ENCODE results near the gene MIAT. TPM values are rescaled to one million over a fixed set of nuclear protein-coding genes. Genes with fewer than 3 reads are reported as not detected.

MIAT gene
- total and polyA plus RNA-seq, 2 of the 8 experiments (the other 6 are each of a cell fraction or from before 2014, with no cell fraction given): 27.6 to 36.0 TPM

- H2BK20ac ChIP-seq (ENCODE audit: low read length): no peak overlapping the region
- no peak overlapping the region for H3K23ac ChIP-seq (ENCODE audit: insufficient read length)
- peak overlapping the region; percentile 20 for H4K5ac ChIP-seq (ENCODE audit: insufficient read length, low read depth, low read length)
- no peak overlapping the region for H3K4ac ChIP-seq (replicated peaks; ENCODE audit: insufficient read length, low read depth, low read length)
- H3K79me1 ChIP-seq (ENCODE audit: low read depth, low read length): peaks cover 5% of the 10 kb centered on the region; the same call in 1 of the 2 replicates
- 69% methylated on average over 7 of the region's 7 CpGs; no CpG with 5 or more reads in 1 of the 2 experiments for WGBS, 2 experiments (ENCODE audit: extremely low coverage in 1 of 2, insufficient coverage in 1 of 2, insufficient read length in 1 of 2, insufficient replicate concordance in 2 of 2, low coverage in 1 of 2, low lambda C conversion rate in 2 of 2, missing lambda C conversion rate in 1 of 2)
- no peak overlapping the region for H2BK120ac ChIP-seq (replicated peaks; ENCODE audit: low read depth, low read length)
- no peaks in the 10 kb centered on the region for H4K20me1 ChIP-seq (replicated peaks in 1 of 2; ENCODE audit: control insufficient read depth in 1 of 2, insufficient read depth in 2 of 2, low read length in 2 of 2)
- no peaks in the 10 kb centered on the region for H3K9me3 ChIP-seq (ENCODE audit: insufficient read depth in 2 of 2, low read depth in 1 of 2, low read length in 1 of 2)
- TF ChIP-seq BRCA1 (IDR thresholded peaks at IDR 0.05; ENCODE audit: low read depth, low read length) (peak; percentile 52; the same call in 1 of the 2 replicates), TEAD4 (IDR thresholded peaks at IDR 0.05; ENCODE audit: low read depth, low read length) (no peak), CBX5 (IDR thresholded peaks at IDR 0.05; ENCODE audit: low read depth, low read length) (no peak), BACH1 (IDR thresholded peaks at IDR 0.05; ENCODE audit: low read length) (no peak), JUND (IDR thresholded peaks at IDR 0.05; ENCODE audit: low read length) (peak; percentile 75; the same call in 1 of the 2 replicates), SIRT6 (IDR thresholded peaks at IDR 0.05; ENCODE audit: low read length) (no peak), JUN (IDR thresholded peaks at IDR 0.05; ENCODE audit: low read depth, low read length) (no peak), YY1 (IDR thresholded peaks at IDR 0.05; ENCODE audit: low read depth, low read length) (no peak), BCL11A (IDR thresholded peaks at IDR 0.05; ENCODE audit: low read depth in 2 of 2, low read length in 2 of 2) (no peak), SIN3A (conservative IDR thresholded peaks at IDR 0.05 in 1 of 2, IDR thresholded peaks at IDR 0.05 in 1 of 2; ENCODE audit: low read depth in 1 of 2, low read length in 2 of 2) (peak; percentile 45 to 64; a peak in 1 of 4 replicates), ASH2L (IDR thresholded peaks at IDR 0.05; ENCODE audit: low read length) (no peak), TCF12 (IDR thresholded peaks at IDR 0.05; ENCODE audit: low read depth, low read length) (no peak), CHD1 (IDR thresholded peaks at IDR 0.05; ENCODE audit: low read depth, low read length) (no peak)
- ChIA-PET CTCF (ENCODE audit: partially characterized antibody) (interaction anchor here (0.9 to 1.6 kb wide), 5 partner anchors 8 to 159 kb away, joined by 3 to 6 read pairs (median 4); no protein-coding TSS in a partner anchor), POLR2A (ENCODE audit: partially characterized antibody) (interaction anchor here (0.8 to 7.9 kb wide), 8 partner anchors 9 to 176 kb away, joined by 3 to 43 read pairs (median 6); no protein-coding TSS in a partner anchor)
- H2AK5ac ChIP-seq (ENCODE audit: low read depth, low read length): 0 out of 2 replicates have a peak overlapping the region, but pooled peaks have one; percentile 90
- peaks cover 8 to 18% (median 11%) of the 10 kb centered on the region in 4 experiments; a peak in 7 of 8 replicates for H3K36me3 ChIP-seq (ENCODE audit: control insufficient read depth in 2 of 4, insufficient read depth in 4 of 4, low read length in 3 of 4)
- DNase-seq (ENCODE audit: low read depth in 1 of 2, low spot score in 2 of 2) (no peak), FAIRE-seq (peak; percentile 82)
- H3K9ac ChIP-seq (replicated peaks in 1 of 4; ENCODE audit: extremely low read depth in 1 of 4, low read depth in 3 of 4, low read length in 3 of 4): peak overlapping the region in 2 of 4 experiments; percentile 13 to 34; a peak in 3 of 7 replicates
- peak overlapping the region; percentile 76 for H2BK5ac ChIP-seq (ENCODE audit: low read depth, low read length)
- H3K18ac ChIP-seq (ENCODE audit: extremely low read depth, low read length): peak overlapping the region; percentile 78
- peaks cover 0 to 43% of the 10 kb centered on the region in 2 experiments; a peak in 2 of 4 replicates for H3K79me2 ChIP-seq (ENCODE audit: control insufficient read depth in 1 of 2, insufficient read depth in 2 of 2, low read length in 2 of 2)
- H3K4me3 ChIP-seq (ENCODE audit: extremely low read depth in 1 of 4, insufficient read depth in 2 of 4, low read depth in 3 of 4, low read length in 4 of 4): peak overlapping the region in 2 of 4 experiments; percentile 2 to 16; a peak in 3 of 8 replicates
- peak overlapping the region; percentile 58; the same call in 1 of the 2 replicates for H3K27ac ChIP-seq (ENCODE audit: low read depth, low read length)
- no peak overlapping the region for H2AFZ ChIP-seq (ENCODE audit: low read length)
- no peaks in the 10 kb centered on the region; a peak in 1 of 7 replicates for H3K27me3 ChIP-seq (replicated peaks in 1 of 4; ENCODE audit: control insufficient read depth in 3 of 4, extremely low read depth in 1 of 4, insufficient read depth in 3 of 4, low read length in 3 of 4)
- H3K4me2 ChIP-seq (ENCODE audit: insufficient read depth in 1 of 2, low read depth in 2 of 2, low read length in 2 of 2): peak overlapping the region; percentile 35 to 49
- H3K23me2 ChIP-seq (ENCODE audit: low read depth, low read length): peaks cover 15% of the 10 kb centered on the region
- H4K91ac ChIP-seq (replicated peaks; ENCODE audit: insufficient read length, low read length): peak overlapping the region; percentile 19
- H3K14ac ChIP-seq (ENCODE audit: insufficient read length): no peak overlapping the region
- H2BK15ac ChIP-seq (ENCODE audit: low read length): peak overlapping the region; percentile 81
- peak overlapping the region; percentile 98; the same call in 1 of the 2 replicates for H2BK12ac ChIP-seq (ENCODE audit: low read depth, low read length)
- H3K56ac ChIP-seq (replicated peaks; ENCODE audit: insufficient read length, low read depth, low read length): no peak overlapping the region
- H4K8ac ChIP-seq (ENCODE audit: extremely low read depth, insufficient read depth, low read length): no peak overlapping the region
- H3K4me1 ChIP-seq (replicated peaks in 1 of 4; ENCODE audit: control insufficient read depth in 3 of 4, insufficient read depth in 4 of 4, low read length in 3 of 4): peaks cover 12 to 21% (median 13%) of the 10 kb centered on the region in 4 experiments
These were observed 3.7 kb downstream of the MIAT start for GRCh38 chr22:26660961-26661578.

Measured in H1 (cell line).